MCF 10A (cell line): Measurements from ENCODE around the gene CD300C. TPM values are rescaled to one million over a fixed set of nuclear protein-coding genes. Genes with fewer than 3 reads are reported as not detected.

Source experiments
- BruUV-seq: library from RNA; stranded (reverse); fragments of 400-500 nt; replicated peaks from 2 replicates; lab custom pipeline; 2021; lab: Mats Ljungman, UMichigan
- CTCF ChIA-PET: fragments of 300-600 bp; sonication (Branson Sonifier 250); formaldehyde crosslinking; extraction: SDS; loops from one replicate; lab custom pipeline; 2021; ENCODE audit warnings: antibody characterized with exemption, inconsistent platforms; lab: Yijun Ruan, JAX
- POLR2A ChIA-PET: fragments of 300-600, 350-650 bp; sonication (Branson Sonifier 250); formaldehyde crosslinking; extraction: SDS; loops from one replicate; lab custom pipeline; 2020; ENCODE audit warnings: antibody characterized with exemption, inconsistent platforms; lab: Yijun Ruan, JAX
- DNase-seq: peaks from one replicate; pipeline ENCODE4 v3.0.0-alpha.2; 2018; ENCODE audit not compliant: unreplicated experiment
- H3K27ac Mint-ChIP-seq: one replicate; pipeline ENCODE4 v1.8.0; 2022; ENCODE audit warnings: mild to moderate bottlenecking, low read depth, mixed read lengths; ENCODE audit not compliant: unreplicated experiment
- H3K27me3 Mint-ChIP-seq: one replicate; pipeline ENCODE4 v1.8.0; 2022; ENCODE audit warnings: mixed read lengths; ENCODE audit not compliant: insufficient read depth, unreplicated experiment
- H3K36me3 Mint-ChIP-seq: one replicate; pipeline ENCODE4 v1.8.0; 2022; ENCODE audit warnings: mild to moderate bottlenecking, moderate library complexity, mixed read lengths; ENCODE audit not compliant: insufficient read depth, unreplicated experiment
- H3K4me1 Mint-ChIP-seq: one replicate; pipeline ENCODE4 v1.8.0; 2022; ENCODE audit warnings: mixed read lengths; ENCODE audit not compliant: insufficient read depth, unreplicated experiment
- H3K4me3 Mint-ChIP-seq: one replicate; pipeline ENCODE4 v1.8.0; 2022; ENCODE audit warnings: mild to moderate bottlenecking, moderate library complexity, mixed read lengths; ENCODE audit not compliant: unreplicated experiment
- H3K9me3 Mint-ChIP-seq: one replicate; pipeline ENCODE4 v1.8.0; 2022; ENCODE audit warnings: mixed read lengths; ENCODE audit not compliant: unreplicated experiment
- CTCF ChIP-seq: fragments of 200-600 bp; IDR thresholded peaks from one replicate; pipeline ENCODE4 v1.8.0; 2022; ENCODE audit warnings: antibody characterized with exemption, mild to moderate bottlenecking; ENCODE audit not compliant: unreplicated experiment
- intact Hi-C: fragments of 100-400 bp; cut with micrococcal nuclease; formaldehyde crosslinking; loops from 2 replicates; pipeline ENCODE4 v1.14.1; 2022
- total RNA-seq: library from RNA; stranded (reverse); gene quantifications from 2 replicates; pipeline ENCODE4 v1.2.3, GENCODE V29; 2022

The CD300C gene
- total RNA-seq, 1 experiment from 2014 or later = not detected

DNA sequence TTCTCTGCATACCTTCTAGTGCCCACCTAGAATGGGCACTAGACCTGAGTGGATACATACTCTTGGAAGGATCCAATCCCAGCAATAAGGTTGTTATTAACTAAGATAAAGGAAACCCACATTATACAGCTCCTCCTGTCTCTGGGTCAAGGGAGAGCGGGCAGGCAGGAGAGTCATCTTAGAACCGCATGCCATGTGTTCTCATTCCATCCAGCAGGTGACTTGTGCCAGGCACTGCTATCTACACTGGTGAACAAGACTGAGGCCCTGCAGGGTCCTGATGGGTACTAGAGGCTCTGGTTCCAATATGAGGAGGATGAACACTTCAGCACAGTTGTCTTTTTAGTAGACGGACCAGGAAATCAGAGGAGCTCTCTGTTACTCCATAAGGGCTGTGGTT, 27.3 kb upstream of the CD300C start:
- Mint-ChIP-seq H3K4me3 (no peak overlapping the region), H3K36me3 (peaks cover 6% of the 10 kb centered on the region), H3K4me1 (peaks cover 18% of the 10 kb centered on the region), H3K9me3 (no peaks in the 10 kb centered on the region), H3K27ac (no peak overlapping the region), H3K27me3 (no peaks in the 10 kb centered on the region)
- ChIA-PET POLR2A (interaction anchor here (0.6 to 1.3 kb wide), 5 partner anchors 8 to 193 kb away, joined by 3 to 4 read pairs (median 4); no protein-coding TSS in a partner anchor), CTCF (interaction anchor here (0.6 to 1.8 kb wide), 4 partner anchors 11 to 29 kb away, joined by 3 to 4 read pairs (median 4); no protein-coding TSS in a partner anchor)
- no peak for TF ChIP-seq CTCF
- intact Hi-C loops = no loop called here
- DNase-seq = no peak
- no TSS peak for BruUV-seq

- no peak for DNase-seq
- ChIA-PET CTCF (interaction anchor here (1.8 kb wide), 1 partner anchor 15 kb away, joined by 4 read pairs; no protein-coding TSS in a partner anchor), POLR2A (interaction anchor here (0.6 kb wide), 1 partner anchor 268 kb away, joined by 3 read pairs; no protein-coding TSS in a partner anchor)
- BruUV-seq = no TSS peak
- H3K27me3 Mint-ChIP-seq = no peaks in the 10 kb centered on the region
- no peaks in the 10 kb centered on the region for H3K36me3 Mint-ChIP-seq
- no peak overlapping the region for H3K4me3 Mint-ChIP-seq
- intact Hi-C loops = no loop called here
- H3K27ac Mint-ChIP-seq = no peak overlapping the region
- no peaks in the 10 kb centered on the region for H3K9me3 Mint-ChIP-seq
- peaks cover 25% of the 10 kb centered on the region for H3K4me1 Mint-ChIP-seq
- TF ChIP-seq CTCF = no peak
These were observed 25.8 kb upstream of the CD300C start for GRCh38 chr17:74571621-74572270.

DNA sequence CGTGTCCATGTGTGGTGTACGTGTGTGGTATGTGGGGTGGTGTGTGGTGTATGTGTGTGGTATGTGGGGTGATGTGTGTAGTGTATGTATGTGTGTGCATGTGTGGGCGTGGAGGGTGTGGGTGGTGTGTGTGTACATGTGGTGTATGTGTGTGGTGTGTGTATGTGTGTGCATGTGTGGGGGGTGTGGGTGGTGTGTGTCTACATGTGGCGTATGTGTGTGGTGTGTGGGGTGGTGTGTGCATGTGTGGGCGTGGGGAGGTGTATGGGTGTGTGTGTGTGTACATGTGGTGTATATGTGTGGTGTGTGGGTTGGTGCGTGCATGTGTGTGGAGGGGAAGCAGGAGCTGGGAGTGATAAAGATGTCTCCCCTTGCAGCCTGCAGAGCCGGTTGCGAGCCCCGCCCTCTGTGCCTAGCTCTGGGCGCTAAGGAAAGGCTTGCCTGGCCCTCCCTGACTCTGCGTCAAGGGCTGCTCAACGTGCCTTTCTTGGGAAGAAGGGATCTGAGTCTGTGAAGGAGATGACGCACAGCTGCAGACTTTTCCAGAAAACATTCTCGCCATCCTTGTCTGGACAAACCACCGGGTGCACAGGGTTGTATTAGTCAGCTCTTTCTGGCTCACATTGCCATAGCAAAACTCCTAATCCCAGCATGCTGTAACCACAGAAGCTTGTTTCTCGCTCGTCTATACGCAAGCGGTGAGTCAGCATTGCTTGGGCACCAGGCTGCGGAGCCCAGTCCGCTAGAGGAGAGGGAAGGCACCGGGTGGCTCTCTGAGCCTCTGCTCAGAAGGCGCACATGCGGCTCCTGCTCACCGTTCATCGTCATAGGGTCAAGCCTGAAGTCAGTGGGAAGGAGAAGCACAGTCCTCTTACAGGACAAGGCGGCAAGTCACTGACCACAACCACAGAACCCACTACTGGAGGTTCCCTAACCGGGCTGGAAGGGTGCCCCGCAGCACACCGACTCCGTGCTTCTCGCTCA, 23.4 kb upstream of the CD300C start:
- no TSS peak for BruUV-seq
- peak overlapping the region; percentile 37 for H3K4me3 Mint-ChIP-seq
- no peaks in the 10 kb centered on the region for H3K9me3 Mint-ChIP-seq
- H3K27ac Mint-ChIP-seq = peak overlapping the region; percentile 41
- ChIA-PET CTCF (interaction anchor here (0.6 to 0.8 kb wide), 4 partner anchors 17 to 301 kb away, joined by 3 to 5 read pairs (median 4); no protein-coding TSS in a partner anchor), POLR2A (interaction anchor here (0.5 to 1.7 kb wide), 19 partner anchors 12 to 366 kb away, joined by 3 to 14 read pairs (median 4); partner anchors contain the start of genes CD300LD and FDXR)
- H3K27me3 Mint-ChIP-seq = no peaks in the 10 kb centered on the region
- intact Hi-C loops = loop anchor here (10.0 kb wide), 1 partner anchor 295 kb away; no protein-coding TSS in a partner anchor
- TF ChIP-seq CTCF = no peak
- H3K36me3 Mint-ChIP-seq = no peaks in the 10 kb centered on the region
- peak; percentile 100 for DNase-seq
- peaks cover 33% of the 10 kb centered on the region for H3K4me1 Mint-ChIP-seq
